HG02870 (cell line): ENCODE data around the gene GRHPR.
A peak's percentile ranks its signal among the peaks of the same experiment; 100 is the strongest.
"Not testable (repeated sequence)": the region's sequence is repeated elsewhere in the genome, so short reads cannot be mapped to it uniquely, and the experiment has no call there.

Experiments used
- ATAC-seq: cut with Tn5 transposase; IDR thresholded peaks from one replicate; pipeline ENCODE4 v1.9.1; 2021; ENCODE audit warnings: mild to moderate bottlenecking, moderate library complexity; ENCODE audit not compliant: unreplicated experiment

Gene GRHPR

GRCh38 chr9:37422289-37423104, at the start of gene GRHPR:
TSS of gene GRHPR (plus strand) at chr9:37422696. CDS start at chr9:37422751, 55 bp downstream.
- peak; percentile 95 for ATAC-seq

GRCh38 chr9:37372839-37373238, 49.7 kb upstream of the GRHPR start:
- ATAC-seq: no peak

GRCh38 chr9:37373621-37374020, 48.9 kb upstream of the GRHPR start:
- ATAC-seq: no peak

GRCh38 chr9:37374892-37375291, 47.6 kb upstream of the GRHPR start:
- ATAC-seq: peak; percentile 32

DNA sequence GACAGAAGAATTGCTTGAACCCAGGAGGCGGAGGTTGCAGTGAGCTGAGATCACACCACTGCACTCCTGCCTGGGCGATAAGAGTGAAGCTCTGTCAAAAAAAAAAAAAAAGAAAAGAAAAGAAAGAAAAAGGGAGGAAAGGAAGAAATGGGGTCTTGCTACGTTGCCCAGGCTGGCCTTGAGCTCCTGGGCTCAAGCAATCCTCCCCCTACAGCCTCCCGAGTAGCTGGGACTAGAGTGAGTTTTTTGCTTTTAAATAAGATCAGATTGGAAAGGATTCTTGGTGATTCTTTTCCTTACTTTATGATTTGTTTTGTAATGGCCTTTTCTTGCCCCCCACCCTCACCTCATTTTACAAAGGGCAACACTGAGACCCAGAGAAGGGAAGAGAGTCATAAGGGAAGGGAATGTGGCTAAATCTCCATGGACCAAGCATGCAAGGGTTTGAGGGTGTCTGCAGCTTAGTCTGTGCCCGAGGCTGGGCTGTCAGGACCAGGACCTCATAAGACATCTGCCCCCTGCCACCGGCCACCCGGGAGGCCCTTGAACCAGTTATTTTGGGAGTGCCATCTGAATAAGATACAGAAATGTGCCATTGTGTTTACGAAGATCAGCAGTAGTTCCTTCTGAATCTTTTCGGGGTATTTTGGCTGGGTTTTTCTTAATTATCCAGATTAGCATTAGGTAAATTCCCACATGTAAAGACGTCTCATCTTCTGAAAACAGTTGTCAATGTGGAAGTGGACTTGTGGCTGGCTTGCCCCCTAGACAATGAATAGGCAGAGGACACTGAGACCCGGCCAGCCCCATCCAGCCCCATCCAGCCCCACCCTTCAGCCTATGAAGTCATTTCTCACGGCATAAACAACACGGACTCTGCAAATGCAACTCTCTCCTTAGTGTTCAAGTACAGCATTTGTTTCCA, 44.5 kb upstream of the GRHPR start:
- no peak for ATAC-seq

GRCh38 chr9:37378613-37379004, 43.9 kb upstream of the GRHPR start:
- ATAC-seq: no peak

DNA sequence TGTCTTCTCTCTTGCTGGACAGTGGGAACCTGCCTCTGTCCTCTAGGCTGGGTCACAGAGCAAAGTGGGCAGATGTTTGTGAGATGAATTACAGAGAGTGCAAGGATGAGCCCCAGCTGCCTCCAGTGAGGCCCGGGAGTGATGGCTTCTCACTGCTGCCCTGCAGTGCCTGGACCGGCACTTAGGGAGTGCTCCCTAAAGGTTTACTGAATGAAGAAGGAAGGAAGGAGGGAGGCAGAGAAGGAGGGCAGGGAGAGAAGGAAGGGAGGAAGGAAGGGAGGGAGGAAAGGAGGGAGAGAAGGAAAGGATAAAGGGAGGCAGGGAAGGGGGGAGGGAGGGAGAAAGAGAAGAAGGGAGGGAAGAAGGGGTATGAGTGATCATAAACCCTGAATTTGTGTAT, 42.7 kb upstream of the GRHPR start:
- ATAC-seq: no peak

GRCh38 chr9:37380570-37380969, 41.9 kb upstream of the GRHPR start:
- no peak for ATAC-seq

DNA sequence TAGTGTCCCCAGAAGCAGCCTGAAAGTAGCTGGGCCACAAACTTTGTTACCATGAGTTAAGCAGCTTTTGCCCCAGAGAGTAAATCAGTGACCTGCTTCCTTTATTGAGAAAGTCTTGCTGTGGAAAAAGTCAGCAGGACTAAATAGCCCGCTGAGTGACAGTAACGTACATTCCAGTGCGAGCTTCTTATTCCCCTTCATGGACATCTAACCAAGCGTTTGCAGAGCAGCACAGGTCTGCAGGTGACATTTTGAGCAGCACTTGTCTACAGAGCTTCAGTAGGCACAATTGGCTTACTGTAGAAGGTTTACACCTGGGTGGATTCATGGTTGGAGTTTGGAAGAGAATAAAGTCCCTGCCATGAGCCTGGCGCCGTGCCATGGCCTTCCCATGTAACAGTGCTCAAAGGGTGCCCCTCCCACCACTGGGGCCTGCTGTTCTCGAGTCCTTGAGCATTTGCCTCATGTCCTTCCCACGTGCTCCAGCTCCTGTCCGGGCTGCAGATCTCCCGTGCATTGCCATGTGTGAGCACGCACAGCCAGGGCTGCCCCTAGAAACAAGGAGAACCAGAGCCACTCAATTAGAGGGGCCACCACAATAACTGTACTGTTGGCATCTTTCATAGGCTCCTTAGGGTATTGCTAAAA, 41.3 kb upstream of the GRHPR start:
- no peak for ATAC-seq

DNA sequence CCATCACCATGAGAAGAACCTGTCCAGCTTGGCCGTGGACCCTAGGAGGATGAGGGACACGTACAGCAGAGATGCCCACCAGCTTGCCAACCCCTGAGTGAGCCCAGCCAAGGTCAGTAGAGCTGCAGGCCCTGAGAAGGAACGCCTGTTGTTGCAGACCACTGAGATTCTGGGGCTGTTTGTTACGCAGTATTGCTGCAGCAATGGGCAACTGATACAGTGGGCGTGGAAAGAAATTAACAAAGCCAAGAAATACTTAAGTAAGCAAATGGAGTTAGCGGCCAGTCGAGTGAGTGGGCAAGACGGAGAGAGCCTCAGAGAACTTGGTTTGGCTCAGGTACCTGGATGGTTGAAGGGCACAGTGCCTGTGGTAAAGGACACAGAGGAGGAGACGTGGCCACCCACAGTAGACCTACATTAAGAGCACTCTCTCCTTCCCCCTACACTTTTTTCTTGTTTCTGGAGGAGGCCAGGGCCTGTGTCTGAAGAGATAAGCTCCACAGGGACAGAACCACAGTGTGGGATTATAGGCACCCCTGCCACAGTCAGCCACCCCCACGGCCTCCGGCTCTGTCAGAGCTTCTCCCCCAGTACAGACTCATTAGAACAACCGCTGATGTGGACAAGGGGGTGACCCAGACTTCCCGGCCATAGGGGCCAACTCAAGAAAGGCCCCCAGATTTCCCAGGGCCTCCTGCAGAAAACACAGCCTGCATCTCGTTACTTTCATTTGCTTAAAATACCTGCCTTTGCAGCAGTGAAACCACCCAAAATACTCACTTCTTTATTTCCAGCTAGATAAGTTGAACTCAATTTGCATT, 40.1 kb upstream of the GRHPR start:
- no peak for ATAC-seq

DNA sequence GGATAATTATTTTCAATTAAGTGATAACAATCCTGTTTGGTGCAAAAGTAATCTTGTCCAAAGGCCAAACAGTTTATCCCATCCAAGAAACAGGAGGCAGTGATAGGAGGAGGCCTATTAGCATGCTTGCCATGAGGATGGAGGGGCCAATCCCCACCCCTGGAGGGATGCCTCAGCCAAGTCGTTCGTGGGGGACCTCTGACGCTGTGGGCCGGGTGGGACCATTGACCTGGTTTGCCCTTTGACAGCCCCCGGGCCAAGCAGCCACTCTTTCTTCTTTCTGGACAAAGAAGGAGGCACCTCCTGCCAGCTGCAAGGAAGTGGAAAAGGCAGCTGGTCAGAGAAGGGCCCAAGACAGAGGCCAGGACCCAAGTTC, 39.5 kb upstream of the GRHPR start:
- no peak for ATAC-seq

GRCh38 chr9:37383393-37383792, 39.1 kb upstream of the GRHPR start:
- ATAC-seq: no peak

DNA sequence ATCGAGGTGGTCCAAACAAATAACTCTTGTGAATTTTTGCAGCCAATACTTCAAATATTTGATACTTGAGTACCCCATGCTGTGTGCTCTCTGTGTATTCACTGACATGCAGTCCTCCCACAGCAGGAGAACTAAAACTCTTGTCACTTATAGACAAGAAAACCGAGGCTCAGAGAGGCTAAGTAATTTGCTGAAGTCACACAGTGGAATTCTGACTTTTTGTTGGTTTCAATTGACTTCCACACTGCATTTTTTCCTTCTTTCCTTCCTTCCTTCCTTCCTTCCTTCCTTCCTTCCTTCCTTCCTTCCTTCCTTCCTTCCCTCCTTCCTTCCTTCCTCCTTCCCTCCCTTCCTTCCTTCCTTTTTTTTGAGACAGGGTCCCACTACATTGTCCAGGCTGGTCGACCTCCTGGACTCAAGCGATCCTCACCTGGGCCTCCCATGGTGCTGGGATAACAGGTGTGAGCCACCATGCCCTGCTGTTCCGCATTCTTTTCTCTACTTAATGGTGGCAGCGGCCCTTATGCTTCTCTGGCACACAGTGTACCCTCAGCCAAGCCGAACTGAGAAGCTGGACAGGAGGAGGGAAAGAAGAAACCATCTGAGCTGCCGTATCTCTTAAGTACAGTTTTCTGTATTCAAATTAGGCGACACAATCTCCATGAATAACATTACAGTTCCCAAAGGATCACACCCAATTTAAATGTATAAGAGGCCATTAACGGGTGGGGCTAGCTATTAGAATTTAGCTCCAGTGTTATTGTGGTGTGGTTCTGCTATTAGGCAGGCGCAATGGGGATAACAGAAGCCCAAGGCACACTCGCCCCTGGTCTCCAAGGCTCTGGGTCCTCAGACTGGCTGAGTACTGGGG, 38.4 kb upstream of the GRHPR start:
- no peak for ATAC-seq

DNA sequence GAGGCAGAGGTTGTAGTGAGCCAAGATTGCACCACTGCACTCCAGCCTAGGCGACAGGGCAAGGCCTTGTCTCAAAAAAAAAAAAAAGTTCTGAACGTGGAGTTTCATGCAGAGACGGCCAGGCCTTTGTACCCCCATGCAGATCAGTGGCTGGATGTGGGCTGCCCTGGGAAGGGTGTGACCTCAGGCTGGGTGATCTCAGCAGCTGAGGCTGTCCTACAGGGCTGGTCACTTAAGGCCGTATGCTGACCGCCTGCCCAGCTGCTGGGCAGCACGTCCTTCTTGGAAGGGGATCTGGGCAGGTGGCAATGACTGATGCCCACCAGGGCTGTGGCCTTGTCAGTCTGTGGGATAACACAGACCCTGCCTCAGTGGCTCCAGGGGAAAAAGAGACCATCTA, 37.2 kb upstream of the GRHPR start:
- ATAC-seq: no peak

DNA sequence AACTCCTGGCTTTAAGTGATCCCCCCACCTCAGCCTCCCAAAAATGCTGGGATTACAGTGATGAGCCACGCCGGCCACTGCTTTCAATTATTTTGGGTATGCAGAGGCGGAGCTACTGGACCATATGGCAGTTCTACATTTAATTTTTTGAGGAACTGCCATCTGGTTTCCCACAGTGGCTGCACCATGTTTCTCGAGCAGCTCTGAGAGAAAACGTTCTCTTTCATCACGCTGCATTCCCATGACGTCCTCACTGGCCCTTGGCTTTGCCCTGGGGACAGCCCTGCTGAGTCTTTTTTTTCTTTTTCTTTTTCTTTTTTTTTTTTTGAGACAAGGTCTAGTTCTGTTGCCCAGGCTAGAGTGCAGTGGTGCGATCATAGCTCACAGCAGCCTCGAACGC, 35.5 kb upstream of the GRHPR start:
- no peak for ATAC-seq

DNA sequence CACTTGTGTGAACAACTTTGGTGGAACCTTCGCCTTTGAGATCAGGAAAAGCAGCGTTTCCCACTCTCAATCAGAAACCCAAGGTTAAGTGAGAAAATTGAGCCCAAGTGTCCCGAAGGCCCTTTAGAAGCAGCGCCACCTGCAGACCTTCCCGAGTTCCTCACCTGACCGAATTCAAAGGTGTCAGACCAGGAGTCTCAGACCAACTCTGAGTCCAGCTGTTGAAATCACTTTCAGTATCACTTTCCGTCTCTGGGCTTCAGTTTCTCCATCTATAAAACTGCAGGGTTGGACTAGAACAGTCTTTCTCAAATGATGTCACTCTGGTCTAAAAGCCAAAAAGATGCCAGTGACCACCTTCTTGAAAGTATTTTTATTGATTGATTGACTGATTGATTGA, 31.7 kb upstream of the GRHPR start:
- peak; percentile 87 for ATAC-seq

DNA sequence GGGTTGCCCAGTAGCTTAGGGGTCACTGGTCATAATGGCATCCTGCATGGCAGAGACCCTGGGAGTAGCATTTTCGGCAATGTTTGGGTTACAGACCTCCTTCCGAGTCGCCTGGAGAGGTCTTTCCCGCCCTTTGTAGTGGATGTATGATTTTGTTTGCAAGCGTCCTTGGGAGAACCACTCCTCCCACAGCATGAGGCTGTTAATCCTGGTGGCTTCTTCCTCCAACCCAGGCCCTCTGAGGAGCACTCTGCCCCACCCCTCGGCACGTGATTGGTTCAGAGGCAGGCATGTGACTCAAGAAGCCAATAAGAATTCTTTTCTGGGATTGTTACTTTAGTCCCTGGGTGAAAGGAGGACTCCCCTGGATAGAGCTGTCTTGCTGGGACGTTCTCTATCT, 30.2 kb upstream of the GRHPR start:
- no peak for ATAC-seq

DNA sequence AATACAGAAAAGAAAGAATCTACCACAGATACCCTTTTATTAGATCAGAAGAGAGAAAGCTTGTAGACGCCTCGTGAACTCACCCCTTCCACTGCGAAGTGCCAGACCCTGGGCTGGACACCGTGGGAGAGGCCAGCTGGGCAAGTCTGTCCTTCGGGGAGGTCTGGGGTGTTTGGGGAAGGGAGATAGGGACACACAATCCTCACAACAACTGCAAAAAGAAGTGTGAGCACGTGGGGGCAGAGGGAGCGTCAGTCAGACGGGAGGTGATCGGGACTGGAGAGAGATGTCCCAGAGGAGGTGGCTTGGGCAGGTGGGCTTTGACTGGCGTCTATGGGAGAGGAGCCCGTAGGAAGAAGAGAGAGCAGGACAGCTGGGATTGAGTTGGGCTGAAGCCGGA, 27.3 kb upstream of the GRHPR start:
- no peak for ATAC-seq

DNA sequence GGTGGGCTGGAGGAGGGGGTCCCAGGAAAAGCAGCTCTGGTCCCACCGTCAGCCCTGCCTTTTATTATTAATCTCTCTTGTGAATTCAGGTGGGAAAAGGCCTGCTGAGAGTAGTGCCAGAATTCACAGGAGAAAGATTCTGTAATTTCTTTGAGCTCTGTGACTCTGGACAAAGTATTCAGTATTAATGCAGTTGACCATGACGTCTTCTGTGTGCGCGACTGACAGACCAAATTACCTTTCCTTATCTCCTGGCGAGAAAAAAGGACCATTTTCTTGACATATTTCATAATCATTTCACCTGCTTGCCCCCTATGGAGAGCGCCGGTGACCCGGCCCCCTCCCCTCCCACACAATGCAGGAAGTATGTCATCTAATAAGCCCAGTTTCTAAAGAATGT, 26.8 kb upstream of the GRHPR start:
- ATAC-seq: no peak

- not testable (repeated sequence) for ATAC-seq
Observed at GRCh38 chr9:37397948-37398347, 24.5 kb upstream of the GRHPR start.
